GM12878 (cell line): Measurements from ENCODE around the gene HAUS1. TPM values are rescaled to one million over a fixed set of nuclear protein-coding genes. Genes with fewer than 3 reads are reported as not detected.

Experiments used
- ATAC-seq: fragments of 200-7000 bp; cut with Tn5 transposase; 3 replicates; pipeline ENCODE4 v1.9.1; 2020; ENCODE audit warnings: mild to moderate bottlenecking, moderate library complexity
- BruUV-seq: library from RNA; stranded (reverse); fragments of 400-500 nt; replicated peaks from 2 replicates; lab custom pipeline; 2021; lab: Mats Ljungman, UMichigan
- CTCF ChIA-PET: fragments of 300-600 bp; sonication (Branson Sonifier 250); formaldehyde crosslinking; extraction: SDS; loops from one replicate; lab custom pipeline; 2021; ENCODE audit warnings: inconsistent platforms; lab: Yijun Ruan, JAX
- POLR2A ChIA-PET: fragments of 350-600 bp; formaldehyde crosslinking; extraction: SDS; loops from one replicate; lab custom pipeline; 2021; ENCODE audit warnings: inconsistent platforms; lab: Charles Lee
- RAD21 ChIA-PET: fragments of 300-600 bp; sonication (Branson Sonifier 250); formaldehyde crosslinking; loops from one replicate; lab custom pipeline; 2023; ENCODE audit warnings: antibody characterized with exemption; ENCODE audit not compliant: unreplicated experiment; lab: Charles Lee
- SMC1A ChIA-PET: fragments of 300-600 bp; sonication (Branson Sonifier 250); formaldehyde crosslinking; loops from one replicate; lab custom pipeline; 2023; ENCODE audit not compliant: unreplicated experiment, uncharacterized antibody; lab: Charles Lee
- DNase-seq: peaks from one replicate; pipeline ENCODE4 v3.0.0-alpha.2; 2011; ENCODE audit warnings: low read depth, low spot score
- FAIRE-seq: peaks from 3 replicates; lab custom pipeline; 2011; peaks lifted over from hg19 to GRCh38; lab: Jason Lieb, UNC
- H2AFZ ChIP-seq: 2 replicates; pipeline ENCODE4 v1.6.0; 2011; ENCODE audit warnings: low read depth, low read length, control low read depth; ENCODE audit not compliant: control insufficient read depth
- H3K27ac ChIP-seq: 2 replicates; pipeline ENCODE4 v1.5.1; 2011; ENCODE audit warnings: control low read depth; ENCODE audit not compliant: control insufficient read depth, insufficient read depth
- H3K27me3 ChIP-seq, 2 experiments: replicated peaks in 1 of 2; 2 replicates each; pipeline versions ENCODE4 v1.6.0 to v1.6.1; 2011; ENCODE audit warnings: low read length in 1 of 2; ENCODE audit not compliant: control insufficient read depth in 2 of 2, insufficient read depth in 2 of 2
- H3K36me3 ChIP-seq, 2 experiments: 2 replicates each; pipeline ENCODE4 v1.5.1; 2011; ENCODE audit warnings: low read length in 1 of 2; ENCODE audit not compliant: control insufficient read depth in 2 of 2, insufficient read depth in 2 of 2
- H3K4me1 ChIP-seq: 2 replicates; pipeline ENCODE4 v1.6.1; 2011; ENCODE audit warnings: mild to moderate bottlenecking, low read length, moderate library complexity, mixed read lengths; ENCODE audit not compliant: control insufficient read depth, insufficient read depth
- H3K4me2 ChIP-seq: 2 replicates; pipeline ENCODE4 v1.6.0; 2011; ENCODE audit warnings: control low read depth; ENCODE audit not compliant: control insufficient read depth, insufficient read depth
- H3K4me3 ChIP-seq: fragments of 200-600 bp; sonication (generic); 2 replicates; pipeline ENCODE4 v1.5.1; 2016
- H3K79me2 ChIP-seq: 2 replicates; pipeline ENCODE4 v1.6.0; 2011; ENCODE audit warnings: low read length; ENCODE audit not compliant: control insufficient read depth, insufficient read depth
- H3K9ac ChIP-seq: 2 replicates; pipeline ENCODE4 v1.8.0; 2011; ENCODE audit warnings: low read length, control low read depth, mixed read lengths; ENCODE audit not compliant: control insufficient read depth, insufficient read depth
- H3K9me3 ChIP-seq: replicated peaks from 3 replicates; pipeline ENCODE4 v1.5.1; 2011; ENCODE audit warnings: mild to moderate bottlenecking, low read length; ENCODE audit not compliant: control insufficient read depth, insufficient read depth
- H4K20me1 ChIP-seq: 2 replicates; pipeline ENCODE4 v1.6.0; 2011; ENCODE audit not compliant: control insufficient read depth, insufficient read depth
- CBX3 ChIP-seq: fragments of 200-600 bp; sonication (generic); IDR thresholded peaks from 2 replicates; pipeline ENCODE4 v1.6.1; 2016; ENCODE audit warnings: low read depth, borderline replicate concordance
- DPF2 ChIP-seq: fragments of 450-650 bp; IDR thresholded peaks from 2 replicates; pipeline ENCODE4 v1.6.1; 2017; ENCODE audit warnings: mild to moderate bottlenecking
- HCFC1 ChIP-seq: fragments of 150-350 bp; IDR thresholded peaks from 2 replicates; pipeline ENCODE4 v1.6.1; 2014; ENCODE audit warnings: low read length
- NR2C2 ChIP-seq: IDR thresholded peaks from 2 replicates; pipeline ENCODE4 v1.6.1; 2011; ENCODE audit warnings: borderline replicate concordance, low read depth; ENCODE audit not compliant: control insufficient read depth, insufficient read length
- RELA ChIP-seq: fragments of 450-650 bp; IDR thresholded peaks from 2 replicates; pipeline ENCODE4 v1.8.0; 2014; ENCODE audit warnings: borderline replicate concordance; ENCODE audit not compliant: partially characterized antibody
- YY1 ChIP-seq: IDR thresholded peaks from 2 replicates; pipeline ENCODE4 v1.6.1; 2011; ENCODE audit warnings: low read depth, mild to moderate bottlenecking, low read length
- ZNF207 ChIP-seq: fragments of 450-650 bp; IDR thresholded peaks from 2 replicates; pipeline ENCODE4 v1.6.1; 2014; ENCODE audit warnings: antibody characterized with exemption, mild to moderate bottlenecking, borderline replicate concordance
- WGBS: methylation state at CpG from one replicate; pipeline ENCODE4 v1.1.6; 2016; ENCODE audit warnings: low lambda C conversion rate; ENCODE audit not compliant: insufficient replicate concordance, insufficient coverage; ENCODE audit errors: missing lambda C conversion rate; 5-methylcytosine and 5-hydroxymethylcytosine counted together
- in situ Hi-C: fragments of 300-500 bp; cut with MboI; formaldehyde crosslinking; loops from 9 replicates; pipeline ENCODE4 v1.14.3; 2018; ENCODE audit warnings: mixed read lengths
- intact Hi-C: fragments of 100-400 bp; cut with micrococcal nuclease; formaldehyde crosslinking; loops from one replicate; pipeline ENCODE4 v1.14.2; 2022; ENCODE audit not compliant: unreplicated experiment
- polyA plus RNA-seq, 11 experiments: library from polyadenylated mRNA; depleted of rRNA in 4 of 11; unstranded in 6 of 11; stranded (reverse) in 5 of 11; fragments of >200 nt; fragmentation: Nextera tagmentation in 4 of 11; fragmentation: Illumina TruSeq in 1 of 11; extraction: Ambion mirVana in 4 of 11; extraction: Trizol in 1 of 11; gene quantifications; 1 replicate in 1 of 11; 2 replicates in 10 of 11; pipeline versions ENCODE4 v1.2.1 to v1.2.3, GENCODE V29; 2011 to 2016; ENCODE audit warnings: inconsistent platforms in 2 of 11, missing spikeins in 2 of 11, low read depth in 1 of 11
- total RNA-seq, 4 experiments: library from RNA; depleted of rRNA in 3 of 4; stranded (reverse); fragments of >200 nt in 3 of 4; fragmentation: Illumina TruSeq in 1 of 4; extraction: Trizol in 1 of 4; gene quantifications; 2 replicates each; pipeline versions ENCODE4 v1.2.1 to v1.2.3, GENCODE V29; 2013 to 2021
- TF ChIP-seq, protein P1 (sequence below): IDR thresholded peaks from 2 replicates; pipeline ENCODE4 v1.6.1; 2012; ENCODE audit warnings: improper control_type of control experiment, low read depth, low read length; ENCODE audit not compliant: insufficient replicate concordance
- TF ChIP-seq, protein P2 (sequence below): fragments of 450-650 bp; formaldehyde crosslinking; IDR thresholded peaks from 2 replicates; pipeline ENCODE4 v1.4.0; 2020; ENCODE audit warnings: mild to moderate bottlenecking, moderate library complexity
- TF ChIP-seq, protein P3 (sequence below), 3 experiments: IDR thresholded peaks in 2 of 3; conservative IDR thresholded peaks in 1 of 3; 2 replicates each; pipeline ENCODE4 v1.5.1; 2011; ENCODE audit warnings: low read depth in 3 of 3, low read length in 3 of 3, mild to moderate bottlenecking in 3 of 3, control low read depth in 2 of 3, moderate library complexity in 2 of 3, inconsistent platforms in 1 of 3, mixed read lengths in 1 of 3; ENCODE audit not compliant: control insufficient read depth in 2 of 3, insufficient read depth in 1 of 3; ENCODE audit errors: extremely low read depth in 1 of 3

The HAUS1 gene
- total and polyA plus RNA-seq, 10 of the 15 experiments (the other 5 are each of a cell fraction or from before 2014, with no cell fraction given): 41.2 to 182 (median 91.9) TPM

DNA sequence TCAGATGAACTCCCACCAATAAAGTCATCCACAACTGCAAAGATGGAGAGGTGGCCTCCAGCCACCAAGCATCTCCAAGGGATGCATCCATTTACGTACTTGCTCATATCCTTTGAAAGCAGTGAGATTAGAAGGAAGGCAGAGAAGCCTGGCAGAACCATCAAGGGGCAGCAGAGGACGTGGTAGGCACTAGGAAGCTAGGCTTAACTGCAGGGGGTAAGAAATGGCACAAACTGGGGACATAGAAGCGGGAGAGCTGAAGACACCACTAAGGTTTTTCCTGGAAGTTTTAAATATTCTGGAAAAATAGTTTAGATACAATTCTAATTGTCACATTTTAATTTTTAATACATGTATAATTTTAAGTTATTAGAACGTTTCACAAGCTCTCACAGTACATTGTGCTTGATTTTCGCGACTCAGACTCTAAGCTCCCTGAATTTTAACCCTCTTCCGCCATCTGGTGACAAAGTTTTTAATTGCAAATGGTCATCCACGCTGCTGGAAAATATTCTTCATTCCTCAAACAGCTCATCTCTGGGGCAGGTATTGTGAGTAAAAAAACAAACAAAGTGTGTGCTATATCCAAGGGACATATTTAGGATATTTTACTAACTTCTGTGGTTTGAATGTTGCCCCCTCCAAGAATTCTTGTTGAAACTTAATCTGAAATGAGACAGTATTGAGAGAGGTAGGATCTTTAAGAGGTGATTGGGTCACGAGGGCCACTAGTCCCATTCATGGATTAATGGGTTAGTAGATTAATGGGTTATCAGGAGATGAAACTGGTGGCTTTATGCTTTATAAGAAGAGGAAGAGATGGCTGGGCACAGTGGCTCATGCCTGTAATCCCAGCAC lies 30.5 kb upstream of the HAUS1 start:
- ChIA-PET CTCF (interaction anchor here (0.7 to 5.4 kb wide), 65 partner anchors 10 to 841 kb away, joined by 3 to 78 read pairs (median 5); partner anchors contain the start of genes ATP5F1A, HAUS1 and SLC14A1), POLR2A (no interaction called here), RAD21 (interaction anchor here (0.5 to 2.5 kb wide), 30 partner anchors 9 to 584 kb away, joined by 3 to 39 read pairs (median 4); no protein-coding TSS in a partner anchor), SMC1A (interaction anchor here (0.7 to 2.1 kb wide), 38 partner anchors 9 to 452 kb away, joined by 3 to 36 read pairs (median 5); no protein-coding TSS in a partner anchor)
- intact Hi-C loops (loop anchor here (2.0 to 5.0 kb wide), 4 partner anchors 96 to 409 kb away; no protein-coding TSS in a partner anchor), in situ Hi-C loops (loop anchor here (5.0 to 10.0 kb wide), 2 partner anchors 151 to 379 kb away; no protein-coding TSS in a partner anchor)
- Histone ChIP-seq H3K9ac (no peak overlapping the region), H3K4me3 (no peak overlapping the region), H3K9me3 (no peaks in the 10 kb centered on the region), H3K27me3 (no peaks in the 10 kb centered on the region; a peak in 1 of 4 replicates), H3K36me3 (no peaks in the 10 kb centered on the region; a peak in 3 of 4 replicates), H3K4me1 (peaks cover 14% of the 10 kb centered on the region), H3K79me2 (no peaks in the 10 kb centered on the region; the same call in none of the 2 replicates), H3K27ac (no peak overlapping the region), H2AFZ (no peak overlapping the region), H4K20me1 (no peaks in the 10 kb centered on the region), H3K4me2 (no peak overlapping the region)
- BruUV-seq: no TSS peak
- 28% methylated on average over 9 of the region's 9 CpGs for WGBS
- DNase-seq (no peak), FAIRE-seq (peak; percentile 86), ATAC-seq (peak; percentile 63)
- no peak for TF ChIP-seq ZNF207
- 0 out of 2 replicates have a peak, but pooled peaks have one; percentile 7 for TF ChIP-seq YY1
- no peak for TF ChIP-seq RELA
- TF ChIP-seq, protein P1, sequence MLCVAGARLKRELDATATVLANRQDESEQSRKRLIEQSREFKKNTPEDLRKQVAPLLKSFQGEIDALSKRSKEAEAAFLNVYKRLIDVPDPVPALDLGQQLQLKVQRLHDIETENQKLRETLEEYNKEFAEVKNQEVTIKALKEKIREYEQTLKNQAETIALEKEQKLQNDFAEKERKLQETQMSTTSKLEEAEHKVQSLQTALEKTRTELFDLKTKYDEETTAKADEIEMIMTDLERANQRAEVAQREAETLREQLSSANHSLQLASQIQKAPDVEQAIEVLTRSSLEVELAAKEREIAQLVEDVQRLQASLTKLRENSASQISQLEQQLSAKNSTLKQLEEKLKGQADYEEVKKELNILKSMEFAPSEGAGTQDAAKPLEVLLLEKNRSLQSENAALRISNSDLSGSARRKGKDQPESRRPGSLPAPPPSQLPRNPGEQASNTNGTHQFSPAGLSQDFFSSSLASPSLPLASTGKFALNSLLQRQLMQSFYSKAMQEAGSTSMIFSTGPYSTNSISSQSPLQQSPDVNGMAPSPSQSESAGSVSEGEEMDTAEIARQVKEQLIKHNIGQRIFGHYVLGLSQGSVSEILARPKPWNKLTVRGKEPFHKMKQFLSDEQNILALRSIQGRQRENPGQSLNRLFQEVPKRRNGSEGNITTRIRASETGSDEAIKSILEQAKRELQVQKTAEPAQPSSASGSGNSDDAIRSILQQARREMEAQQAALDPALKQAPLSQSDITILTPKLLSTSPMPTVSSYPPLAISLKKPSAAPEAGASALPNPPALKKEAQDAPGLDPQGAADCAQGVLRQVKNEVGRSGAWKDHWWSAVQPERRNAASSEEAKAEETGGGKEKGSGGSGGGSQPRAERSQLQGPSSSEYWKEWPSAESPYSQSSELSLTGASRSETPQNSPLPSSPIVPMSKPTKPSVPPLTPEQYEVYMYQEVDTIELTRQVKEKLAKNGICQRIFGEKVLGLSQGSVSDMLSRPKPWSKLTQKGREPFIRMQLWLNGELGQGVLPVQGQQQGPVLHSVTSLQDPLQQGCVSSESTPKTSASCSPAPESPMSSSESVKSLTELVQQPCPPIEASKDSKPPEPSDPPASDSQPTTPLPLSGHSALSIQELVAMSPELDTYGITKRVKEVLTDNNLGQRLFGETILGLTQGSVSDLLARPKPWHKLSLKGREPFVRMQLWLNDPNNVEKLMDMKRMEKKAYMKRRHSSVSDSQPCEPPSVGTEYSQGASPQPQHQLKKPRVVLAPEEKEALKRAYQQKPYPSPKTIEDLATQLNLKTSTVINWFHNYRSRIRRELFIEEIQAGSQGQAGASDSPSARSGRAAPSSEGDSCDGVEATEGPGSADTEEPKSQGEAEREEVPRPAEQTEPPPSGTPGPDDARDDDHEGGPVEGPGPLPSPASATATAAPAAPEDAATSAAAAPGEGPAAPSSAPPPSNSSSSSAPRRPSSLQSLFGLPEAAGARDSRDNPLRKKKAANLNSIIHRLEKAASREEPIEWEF: no peak
- TF ChIP-seq HCFC1: no peak
- TF ChIP-seq CBX3: no peak
- TF ChIP-seq DPF2: no peak
- TF ChIP-seq NR2C2: no peak
- TF ChIP-seq, protein P2, sequence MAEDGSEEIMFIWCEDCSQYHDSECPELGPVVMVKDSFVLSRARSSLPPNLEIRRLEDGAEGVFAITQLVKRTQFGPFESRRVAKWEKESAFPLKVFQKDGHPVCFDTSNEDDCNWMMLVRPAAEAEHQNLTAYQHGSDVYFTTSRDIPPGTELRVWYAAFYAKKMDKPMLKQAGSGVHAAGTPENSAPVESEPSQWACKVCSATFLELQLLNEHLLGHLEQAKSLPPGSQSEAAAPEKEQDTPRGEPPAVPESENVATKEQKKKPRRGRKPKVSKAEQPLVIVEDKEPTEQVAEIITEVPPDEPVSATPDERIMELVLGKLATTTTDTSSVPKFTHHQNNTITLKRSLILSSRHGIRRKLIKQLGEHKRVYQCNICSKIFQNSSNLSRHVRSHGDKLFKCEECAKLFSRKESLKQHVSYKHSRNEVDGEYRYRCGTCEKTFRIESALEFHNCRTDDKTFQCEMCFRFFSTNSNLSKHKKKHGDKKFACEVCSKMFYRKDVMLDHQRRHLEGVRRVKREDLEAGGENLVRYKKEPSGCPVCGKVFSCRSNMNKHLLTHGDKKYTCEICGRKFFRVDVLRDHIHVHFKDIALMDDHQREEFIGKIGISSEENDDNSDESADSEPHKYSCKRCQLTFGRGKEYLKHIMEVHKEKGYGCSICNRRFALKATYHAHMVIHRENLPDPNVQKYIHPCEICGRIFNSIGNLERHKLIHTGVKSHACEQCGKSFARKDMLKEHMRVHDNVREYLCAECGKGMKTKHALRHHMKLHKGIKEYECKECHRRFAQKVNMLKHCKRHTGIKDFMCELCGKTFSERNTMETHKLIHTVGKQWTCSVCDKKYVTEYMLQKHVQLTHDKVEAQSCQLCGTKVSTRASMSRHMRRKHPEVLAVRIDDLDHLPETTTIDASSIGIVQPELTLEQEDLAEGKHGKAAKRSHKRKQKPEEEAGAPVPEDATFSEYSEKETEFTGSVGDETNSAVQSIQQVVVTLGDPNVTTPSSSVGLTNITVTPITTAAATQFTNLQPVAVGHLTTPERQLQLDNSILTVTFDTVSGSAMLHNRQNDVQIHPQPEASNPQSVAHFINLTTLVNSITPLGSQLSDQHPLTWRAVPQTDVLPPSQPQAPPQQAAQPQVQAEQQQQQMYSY (CRISPR knock-in tag): no peak
- TF ChIP-seq, protein P3, sequence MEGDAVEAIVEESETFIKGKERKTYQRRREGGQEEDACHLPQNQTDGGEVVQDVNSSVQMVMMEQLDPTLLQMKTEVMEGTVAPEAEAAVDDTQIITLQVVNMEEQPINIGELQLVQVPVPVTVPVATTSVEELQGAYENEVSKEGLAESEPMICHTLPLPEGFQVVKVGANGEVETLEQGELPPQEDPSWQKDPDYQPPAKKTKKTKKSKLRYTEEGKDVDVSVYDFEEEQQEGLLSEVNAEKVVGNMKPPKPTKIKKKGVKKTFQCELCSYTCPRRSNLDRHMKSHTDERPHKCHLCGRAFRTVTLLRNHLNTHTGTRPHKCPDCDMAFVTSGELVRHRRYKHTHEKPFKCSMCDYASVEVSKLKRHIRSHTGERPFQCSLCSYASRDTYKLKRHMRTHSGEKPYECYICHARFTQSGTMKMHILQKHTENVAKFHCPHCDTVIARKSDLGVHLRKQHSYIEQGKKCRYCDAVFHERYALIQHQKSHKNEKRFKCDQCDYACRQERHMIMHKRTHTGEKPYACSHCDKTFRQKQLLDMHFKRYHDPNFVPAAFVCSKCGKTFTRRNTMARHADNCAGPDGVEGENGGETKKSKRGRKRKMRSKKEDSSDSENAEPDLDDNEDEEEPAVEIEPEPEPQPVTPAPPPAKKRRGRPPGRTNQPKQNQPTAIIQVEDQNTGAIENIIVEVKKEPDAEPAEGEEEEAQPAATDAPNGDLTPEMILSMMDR (IDR thresholded peaks at IDR 0.05 in 2 of 3, conservative IDR thresholded peaks at IDR 0.05 in 1 of 3; ENCODE audit: control insufficient read depth in 2 of 3, extremely low read depth in 1 of 3, insufficient read depth in 1 of 3, low read depth in 3 of 3, low read length in 3 of 3): peak; percentile 44 to 68 (median 51); a peak in 5 of 6 replicates
